Measurements from ENCODE around the gene ZNF213. TPM values are rescaled to one million over a fixed set of nuclear protein-coding genes. Genes with fewer than 3 reads are reported as not detected.
"Not testable (repeated sequence)": the region's sequence is repeated elsewhere in the genome, so short reads cannot be mapped to it uniquely, and the experiment has no call there.

Gene ZNF213
- total RNA-seq, 2 donors from 2014 or later, result 7.3 to 7.9 TPM

DNA sequence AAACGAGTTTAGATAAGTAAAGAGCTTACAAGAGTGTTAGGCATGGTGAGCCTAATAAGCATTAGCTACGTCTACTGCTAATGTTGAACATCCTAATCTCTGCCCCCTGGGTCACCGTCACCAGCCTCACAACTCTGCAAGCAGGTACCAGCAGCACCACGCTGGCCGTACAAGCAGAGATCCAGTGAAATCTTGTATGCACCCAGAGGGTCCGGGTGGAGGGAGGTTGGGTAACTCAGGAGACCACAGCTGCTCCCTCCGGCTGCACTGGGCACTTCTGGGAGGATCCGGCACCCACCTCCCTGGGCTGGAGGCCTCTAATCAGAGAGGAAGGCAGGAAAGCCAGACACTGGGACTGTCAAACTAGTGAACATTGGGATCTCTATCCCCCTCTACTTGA lies 44.8 kb downstream of the ZNF213 start:
- H3K27me3 ChIP-seq, result peaks cover 36 to 43% of the 10 kb centered on the region in 2 donors
- DNase-seq (ENCODE audit: low spot score), result no peak
- no peak overlapping the region for H3K4me3 ChIP-seq
- no peaks in the 10 kb centered on the region for H3K9me3 ChIP-seq
- TF ChIP-seq CTCF (IDR thresholded peaks at IDR 0.05), result no peak
- no peak overlapping the region for H3K27ac ChIP-seq
- peaks cover 0 to 21% of the 10 kb centered on the region in 2 donors for H3K4me1 ChIP-seq
- H3K36me3 ChIP-seq, result no peaks in the 10 kb centered on the region

DNA sequence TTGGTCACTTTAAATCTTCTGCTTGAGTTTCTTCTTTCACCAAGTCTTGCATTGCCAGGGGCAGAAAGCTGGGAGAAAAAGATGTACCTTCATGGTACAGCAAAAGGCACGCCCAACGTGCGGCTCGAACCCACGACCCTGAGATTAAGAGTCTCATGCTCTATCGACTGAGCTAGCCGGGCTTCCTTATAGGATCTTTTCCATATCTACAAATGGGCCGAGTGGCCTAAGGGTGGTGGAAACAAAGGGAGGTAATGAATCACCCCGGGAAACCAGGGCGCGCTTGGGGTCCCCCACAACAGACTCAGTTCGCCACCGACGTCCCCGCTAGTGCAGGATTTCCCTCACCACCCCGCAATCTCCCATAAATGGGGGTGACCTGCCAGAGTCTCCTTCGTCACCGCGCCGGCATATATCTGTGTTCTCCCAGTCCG lies 45.6 kb downstream of the ZNF213 start:
- Histone ChIP-seq H3K4me1 (peaks cover 0 to 15% of the 10 kb centered on the region in 2 donors), H3K27me3 (peaks cover 28 to 37% of the 10 kb centered on the region in 2 donors), H3K9me3 (no peaks in the 10 kb centered on the region), H3K27ac (no peak overlapping the region), H3K4me3 (no peak overlapping the region), H3K36me3 (no peaks in the 10 kb centered on the region)
- TF ChIP-seq CTCF (IDR thresholded peaks at IDR 0.05), result no peak
- DNase-seq (ENCODE audit: low spot score), result no peak

DNA sequence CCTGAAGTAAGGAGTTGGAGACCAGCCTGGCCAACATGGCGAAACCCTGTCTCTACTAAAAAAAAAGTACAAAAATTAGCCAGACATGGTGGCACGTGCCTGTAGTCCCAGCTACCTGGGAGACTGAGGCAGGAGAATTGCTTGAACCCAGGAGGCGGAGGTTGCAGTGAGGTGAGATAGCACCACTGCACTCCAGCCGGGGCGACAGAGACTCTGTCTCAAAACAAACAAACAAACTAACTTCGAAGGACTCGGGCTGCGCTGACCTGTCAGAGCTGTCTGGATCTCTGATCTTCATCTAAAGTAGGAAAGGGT lies 47.4 kb downstream of the ZNF213 start:
- not testable (repeated sequence) for H3K4me3 ChIP-seq; H3K36me3 ChIP-seq; H3K27ac ChIP-seq; DNase-seq (ENCODE audit: low spot score); H3K9me3 ChIP-seq
- Histone ChIP-seq H3K4me1 (peaks cover 0 to 14% of the 10 kb centered on the region in 2 donors), H3K27me3 (peaks cover 27 to 32% of the 10 kb centered on the region in 2 donors)

DNA sequence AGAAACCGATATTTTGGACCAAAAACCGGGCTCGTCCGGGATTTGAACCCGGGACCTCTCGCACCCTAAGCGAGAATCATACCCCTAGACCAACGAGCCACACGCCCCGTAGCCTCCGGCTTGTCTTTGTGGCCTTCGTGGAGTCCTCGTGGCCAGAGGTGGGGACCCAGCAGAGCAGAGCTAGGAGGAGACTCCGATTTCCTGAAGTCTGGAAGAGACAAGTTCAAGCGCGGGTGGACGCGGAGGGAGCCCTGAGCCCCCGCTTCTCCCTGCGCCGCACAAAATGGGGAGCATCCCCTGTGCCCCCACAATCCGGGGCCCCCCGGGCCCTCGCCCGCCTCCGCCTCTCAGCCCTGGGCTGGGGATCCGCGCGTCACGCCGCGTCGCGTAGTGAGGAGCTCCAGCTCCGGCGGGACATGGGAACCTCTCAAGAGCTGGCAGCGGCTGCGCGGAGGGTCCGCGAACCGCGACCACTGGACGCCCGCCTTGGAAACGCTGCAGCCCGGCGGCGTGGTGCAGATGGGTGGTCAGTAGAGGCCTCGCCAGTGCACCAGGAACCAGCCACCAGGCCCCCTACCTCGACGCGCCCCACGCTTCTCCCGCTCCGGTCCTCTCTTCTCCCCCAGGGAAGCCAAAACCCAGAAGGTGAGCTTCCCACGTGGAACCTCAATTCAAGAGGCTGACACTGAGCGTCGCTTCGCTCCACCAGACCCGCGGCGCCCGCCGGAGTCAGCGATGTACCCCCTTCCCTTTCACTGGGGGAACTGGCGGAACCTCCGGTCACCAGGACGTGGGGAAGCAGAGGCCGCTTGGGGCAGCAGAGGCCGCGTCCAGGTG lies 48.0 kb downstream of the ZNF213 start:
- no peak for DNase-seq (ENCODE audit: low spot score)
- peaks cover 27 to 32% of the 10 kb centered on the region in 2 donors for H3K27me3 ChIP-seq
- peaks cover 0 to 14% of the 10 kb centered on the region in 2 donors for H3K4me1 ChIP-seq
- H3K9me3 ChIP-seq, result no peaks in the 10 kb centered on the region
- H3K4me3 ChIP-seq, result peak overlapping the region in 1 of 2 donors; percentile 33
- H3K36me3 ChIP-seq, result no peaks in the 10 kb centered on the region
- TF ChIP-seq CTCF (IDR thresholded peaks at IDR 0.05), result peak in 1 of 2 donors; percentile 42
- H3K27ac ChIP-seq, result no peak overlapping the region

DNA sequence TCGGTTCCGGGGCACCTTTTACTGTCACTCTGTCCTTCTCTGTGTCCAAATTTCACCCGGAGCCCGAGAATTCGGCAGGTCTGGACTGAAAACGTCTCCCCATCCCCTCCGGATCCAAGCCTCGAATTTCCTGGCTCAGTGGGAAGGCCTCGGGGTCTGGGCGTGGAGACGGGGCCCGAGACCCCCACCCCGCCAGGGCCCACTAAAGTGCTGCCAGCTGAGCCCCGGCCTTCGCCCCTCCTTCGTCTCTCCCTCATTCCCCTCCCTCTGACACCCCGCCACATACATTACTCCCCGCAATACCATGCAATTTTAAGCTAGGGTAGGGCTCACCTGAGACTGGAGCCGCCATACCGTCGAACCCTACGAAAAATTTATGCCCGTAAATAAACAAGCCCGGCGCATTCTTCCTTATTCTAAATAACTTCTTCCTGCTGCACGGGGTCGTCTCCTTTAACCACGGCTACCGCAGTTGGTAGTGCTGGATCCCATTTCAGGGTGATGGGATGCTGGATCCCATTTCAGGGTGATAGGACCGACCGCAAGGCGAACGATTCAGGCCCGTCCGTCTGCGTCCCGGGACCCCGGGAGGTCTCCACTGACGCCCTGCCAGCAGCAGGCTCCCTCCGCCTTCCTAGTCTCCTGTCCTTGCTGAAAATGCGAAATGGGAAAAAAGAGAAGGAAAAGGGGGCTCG lies 48.8 kb downstream of the ZNF213 start:
- Histone ChIP-seq H3K27ac (no peak overlapping the region), H3K27me3 (peaks cover 32% of the 10 kb centered on the region in 2 donors), H3K9me3 (no peaks in the 10 kb centered on the region), H3K36me3 (no peaks in the 10 kb centered on the region), H3K4me3 (peak overlapping the region in 1 of 2 donors; percentile 33), H3K4me1 (peaks cover 0 to 20% of the 10 kb centered on the region in 2 donors)
- no peak for DNase-seq (ENCODE audit: low spot score)
- no peak for TF ChIP-seq CTCF (IDR thresholded peaks at IDR 0.05)

DNA sequence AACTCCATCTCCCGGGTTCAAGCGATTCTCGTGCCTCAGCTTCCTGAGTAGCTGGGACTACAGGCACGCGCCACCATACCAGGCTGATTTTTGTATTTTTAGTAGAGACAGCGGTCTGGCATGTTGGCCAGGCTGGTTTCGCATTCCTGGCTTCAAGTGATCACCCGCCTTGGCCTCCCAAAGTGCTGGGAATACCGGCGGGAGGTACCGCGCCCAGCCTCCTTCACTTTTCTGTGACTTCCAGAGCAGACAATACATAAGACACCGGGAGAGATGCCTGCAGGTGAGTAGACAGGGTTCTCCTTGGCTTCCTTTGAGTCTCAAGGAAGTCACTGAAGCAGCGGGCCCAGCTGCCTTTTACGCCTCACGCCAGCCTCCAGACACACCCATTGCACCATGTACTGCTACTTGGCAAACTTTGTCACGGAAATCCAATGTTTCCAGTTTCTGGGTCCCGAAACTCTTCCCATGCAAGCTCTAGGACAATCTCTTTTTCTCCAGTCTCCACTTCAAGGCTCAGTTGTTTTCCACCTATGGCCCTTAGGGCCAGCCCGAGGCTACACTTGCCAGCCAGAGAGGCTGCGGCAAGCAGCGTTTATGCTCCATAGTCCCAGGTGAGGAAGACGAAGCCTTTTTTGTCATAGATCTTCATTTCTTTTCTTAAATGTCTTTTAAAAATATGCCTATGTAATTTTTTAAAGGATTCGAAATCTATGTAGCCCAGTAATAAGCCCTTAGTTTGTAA lies 52.3 kb downstream of the ZNF213 start:
- Histone ChIP-seq H3K36me3 (no peaks in the 10 kb centered on the region), H3K4me3 (no peak overlapping the region), H3K4me1 (peaks cover 0 to 33% of the 10 kb centered on the region in 2 donors), H3K27ac (no peak overlapping the region), H3K27me3 (peaks cover 49 to 64% of the 10 kb centered on the region in 2 donors), H3K9me3 (peaks cover 0 to under 1% of the 10 kb centered on the region in 2 donors)
- TF ChIP-seq CTCF (IDR thresholded peaks at IDR 0.05), result no peak
- DNase-seq (ENCODE audit: low spot score), result no peak

Data from right atrium auricular region (tissue), 2 donors.